ENCODE data around the gene POU2F3.

- TF ChIP-seq EZH2phosphoT487 (IDR thresholded peaks at IDR 0.05; ENCODE audit: insufficient read depth, low read depth): no peak
- TF ChIP-seq EZH2 (IDR thresholded peaks at IDR 0.05; ENCODE audit: insufficient read depth, poor library complexity, severe bottlenecking): no peak
These were observed 11.1 kb upstream of the POU2F3 start for GRCh38 chr11:120228794-120229384.
